Measurements from ENCODE around the gene ZNF273. TPM values are rescaled to one million over a fixed set of nuclear protein-coding genes. Genes with fewer than 3 reads are reported as not detected.
A peak's percentile ranks its signal among the peaks of the same experiment; 100 is the strongest.

Gene ZNF273
- total and polyA plus RNA-seq, 2 donors: 4.6 to 22.5 TPM

DNA sequence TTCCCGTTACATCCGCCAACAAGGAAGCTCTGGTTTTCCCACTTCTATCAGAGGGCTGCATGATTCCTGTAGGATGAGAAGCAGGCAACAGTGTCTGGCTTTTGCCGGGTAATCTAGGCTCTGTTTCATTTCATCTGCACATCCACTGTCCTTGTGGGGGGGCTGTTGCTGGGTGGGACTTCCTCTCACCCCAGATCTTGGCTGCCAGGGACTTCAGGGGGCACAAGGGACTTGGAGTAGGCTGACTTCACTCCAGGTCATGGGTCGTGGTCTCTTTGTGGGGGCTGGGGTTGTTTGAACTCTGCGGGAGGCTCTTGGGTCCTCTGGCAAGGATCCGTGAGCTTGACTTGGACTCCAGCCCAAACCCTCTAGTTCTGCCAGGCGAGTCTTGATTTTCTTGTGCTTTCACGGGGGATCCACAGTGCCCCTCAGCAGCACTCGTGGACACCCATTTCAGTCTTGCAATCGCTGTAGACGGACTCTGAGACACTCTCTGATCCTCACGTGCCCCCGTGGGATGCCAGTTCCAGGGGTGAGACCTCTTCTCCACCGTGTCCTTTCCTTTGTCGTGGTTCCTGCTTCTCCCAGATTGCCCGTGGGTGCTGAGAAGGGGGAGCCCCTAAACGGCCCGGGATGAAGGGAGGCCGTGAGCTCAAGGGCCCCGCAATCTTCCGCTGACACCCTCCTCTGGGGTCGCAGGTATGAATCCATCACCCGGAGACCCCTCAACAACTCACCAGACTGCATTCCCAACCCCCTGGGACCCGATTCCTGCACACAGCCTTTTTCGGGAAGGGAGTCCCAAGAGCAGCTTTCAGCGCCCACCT is 21.4 kb upstream of the ZNF273 start:
- peak overlapping the region; percentile 43 for H3K4me3 ChIP-seq (ENCODE audit: low read depth, low read length)
- 75% methylated on average over 26 of the region's 26 CpGs for WGBS
- no peak overlapping the region for H3K27ac ChIP-seq (ENCODE audit: low read depth)

DNA sequence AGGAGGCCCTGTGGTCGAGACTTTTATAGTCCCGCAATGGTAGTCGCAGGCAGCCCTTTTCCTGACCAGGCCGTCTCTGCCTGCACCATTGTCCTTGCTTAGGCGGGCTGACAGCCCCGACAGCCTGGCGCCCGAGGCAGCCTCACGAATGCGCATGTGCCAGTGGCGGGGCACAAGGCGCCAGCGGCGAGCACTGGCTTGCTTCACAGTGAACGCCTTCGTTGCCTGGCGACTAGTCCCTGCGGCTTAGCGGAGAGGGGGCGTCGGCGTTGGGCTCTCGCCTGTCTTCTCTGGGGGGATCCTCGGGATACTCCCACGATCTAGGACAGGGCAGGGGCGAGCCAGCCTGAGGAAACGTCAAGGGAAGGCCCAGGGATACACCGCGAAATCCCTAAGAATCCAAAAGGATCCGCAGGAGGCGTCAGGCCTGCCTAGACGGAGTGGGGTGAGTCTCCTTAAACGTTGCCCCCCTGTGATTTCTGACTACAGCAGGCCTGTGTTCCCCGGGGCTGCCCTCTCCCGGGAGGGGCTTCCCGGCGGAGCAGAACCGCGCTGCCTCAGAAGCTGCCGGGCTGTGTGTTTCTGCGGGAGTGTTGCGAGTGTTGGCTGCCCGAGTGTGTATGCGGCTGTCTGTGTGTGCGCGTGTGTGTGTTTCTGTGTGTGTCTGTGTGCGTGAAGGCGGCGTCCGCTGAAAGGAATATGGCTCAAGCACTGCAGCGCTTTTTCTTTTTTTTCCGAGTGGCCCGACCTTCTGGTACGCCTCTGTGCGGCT is 20.5 kb upstream of the ZNF273 start:
- no peak for DNase-seq (ENCODE audit: extremely low spot score)
- WGBS: 11% methylated on average over 55 of the region's 55 CpGs
- H3K27ac ChIP-seq (ENCODE audit: low read depth): no peak overlapping the region
- no peaks in the 10 kb centered on the region for H3K4me1 ChIP-seq (ENCODE audit: insufficient read depth)
- no peaks in the 10 kb centered on the region for H3K36me3 ChIP-seq (ENCODE audit: insufficient read depth)
- H3K4me3 ChIP-seq (ENCODE audit: low read depth, low read length): peak overlapping the region; percentile 43

More for the DNA sequence above, 21.4 kb upstream of the ZNF273 start:
- no peak for DNase-seq (ENCODE audit: extremely low spot score)
- Histone ChIP-seq H3K36me3 (ENCODE audit: insufficient read depth) (no peaks in the 10 kb centered on the region), H3K4me1 (ENCODE audit: insufficient read depth) (no peaks in the 10 kb centered on the region)

DNA sequence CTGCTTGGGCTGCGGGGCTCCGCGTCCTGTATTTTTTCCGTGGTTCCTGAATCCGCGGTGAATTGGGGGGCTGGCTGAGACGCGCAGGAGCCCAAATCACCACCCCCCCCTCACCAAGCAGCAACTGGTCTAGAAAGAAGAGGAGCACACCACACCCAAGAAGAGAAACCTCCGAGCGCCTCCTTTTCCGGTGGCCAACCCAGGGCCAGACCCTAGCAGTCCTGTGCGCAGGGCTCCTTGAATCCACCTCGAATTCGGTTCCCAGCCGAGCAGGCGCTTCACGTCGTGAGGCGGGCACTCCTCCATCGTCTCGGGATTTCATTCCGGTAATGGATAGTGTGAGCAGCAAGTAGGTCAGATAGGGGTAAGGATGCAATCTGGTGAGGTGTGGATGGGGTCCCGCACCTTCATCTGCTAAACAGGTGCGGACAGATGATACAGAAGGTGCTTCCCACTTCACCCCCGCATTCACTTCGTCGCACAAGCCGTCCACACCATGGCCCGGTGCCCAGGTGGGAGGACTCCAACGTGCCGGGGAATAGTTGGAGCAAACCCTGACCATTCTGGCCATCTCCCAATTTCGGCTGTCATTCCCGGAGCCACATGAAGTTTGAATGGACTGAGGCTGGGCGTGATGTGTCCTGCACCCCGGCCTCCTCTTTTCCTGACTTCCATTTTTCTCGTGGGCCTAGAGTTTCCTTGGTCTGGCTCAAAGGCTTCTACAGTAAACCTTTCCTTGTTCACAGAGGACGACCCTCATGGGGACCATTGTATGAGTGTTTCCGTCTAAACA is 19.8 kb upstream of the ZNF273 start:
- Histone ChIP-seq H3K4me1 (ENCODE audit: insufficient read depth) (no peaks in the 10 kb centered on the region), H3K36me3 (ENCODE audit: insufficient read depth) (no peaks in the 10 kb centered on the region), H3K4me3 (ENCODE audit: low read depth, low read length) (peak overlapping the region; percentile 43), H3K27ac (ENCODE audit: low read depth) (no peak overlapping the region)
- DNase-seq (ENCODE audit: extremely low spot score): no peak
- 63% methylated on average over 38 of the region's 38 CpGs for WGBS

DNA sequence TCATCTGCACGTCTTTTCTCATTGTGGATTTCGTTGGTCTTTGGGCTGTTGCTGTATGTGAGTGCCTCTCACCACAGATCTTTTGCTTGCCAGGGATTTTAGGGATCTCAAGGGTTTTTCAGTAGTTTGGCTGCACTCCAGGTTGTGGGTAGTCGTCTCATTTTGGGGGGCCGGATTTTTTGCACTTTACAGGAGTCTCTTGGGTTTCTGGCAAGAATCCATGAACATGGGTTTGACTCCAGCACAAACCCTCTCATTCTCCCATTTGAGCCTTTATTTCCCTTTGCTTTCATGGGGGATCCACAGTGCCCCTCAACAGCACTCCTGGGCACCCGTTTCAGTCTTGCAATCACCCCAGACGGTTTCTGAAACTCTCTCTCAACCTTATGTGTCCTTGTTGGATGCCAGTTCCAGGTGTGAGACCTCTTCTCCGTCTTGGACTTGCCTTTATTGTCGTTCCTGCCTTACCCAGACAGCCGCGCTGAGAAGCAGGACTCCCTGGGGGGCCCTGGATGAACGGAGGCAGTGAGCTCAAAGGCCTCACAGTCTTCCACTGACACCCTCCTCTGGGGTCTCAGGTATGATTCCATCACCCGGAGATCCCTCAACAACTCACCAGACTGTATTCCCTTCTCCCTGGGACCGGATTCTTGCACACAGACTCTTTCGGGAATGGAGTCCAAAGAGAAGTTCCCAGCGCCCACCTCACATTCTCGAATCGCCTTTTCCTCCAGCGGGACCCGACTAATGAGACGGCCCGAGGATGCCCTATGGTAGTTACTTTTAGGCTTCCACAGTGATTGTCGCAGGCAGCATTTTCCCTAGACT is 18.8 kb upstream of the ZNF273 start:
- 92% methylated on average over 22 of the region's 22 CpGs for WGBS
- no peak for DNase-seq (ENCODE audit: extremely low spot score)
- Histone ChIP-seq H3K36me3 (ENCODE audit: insufficient read depth) (no peaks in the 10 kb centered on the region), H3K27ac (ENCODE audit: low read depth) (no peak overlapping the region), H3K4me3 (ENCODE audit: low read depth, low read length) (no peak overlapping the region), H3K4me1 (ENCODE audit: insufficient read depth) (no peaks in the 10 kb centered on the region)

DNA sequence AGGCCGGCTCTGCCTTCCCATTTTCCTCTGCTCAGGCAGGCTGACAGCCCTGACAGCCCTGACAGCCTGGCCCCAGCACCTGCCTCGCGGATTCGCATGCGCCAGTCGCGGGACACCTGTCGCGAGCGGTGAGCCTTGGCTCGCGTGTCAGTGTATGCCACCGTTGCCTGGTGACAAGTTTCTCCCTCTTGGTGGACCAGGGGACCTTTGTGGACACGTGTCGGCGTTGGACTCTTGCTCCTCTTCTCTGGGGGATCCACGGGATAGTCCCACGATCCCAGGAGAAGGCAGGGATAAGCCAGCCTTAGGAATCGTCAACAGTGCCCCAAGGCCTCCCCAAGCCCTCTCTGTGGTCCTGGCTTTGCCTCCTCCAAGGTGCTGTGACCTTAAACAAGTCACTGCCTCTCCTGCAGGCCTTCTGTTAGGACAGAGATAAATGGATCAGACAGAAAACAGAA is 18.1 kb upstream of the ZNF273 start:
- no peak overlapping the region for H3K27ac ChIP-seq (ENCODE audit: low read depth)
- 91% methylated on average over 19 of the region's 19 CpGs for WGBS
- no peak overlapping the region for H3K4me3 ChIP-seq (ENCODE audit: low read depth, low read length)
- no peaks in the 10 kb centered on the region for H3K36me3 ChIP-seq (ENCODE audit: insufficient read depth)
- H3K4me1 ChIP-seq (ENCODE audit: insufficient read depth): no peaks in the 10 kb centered on the region
- no peak for DNase-seq (ENCODE audit: extremely low spot score)

DNA sequence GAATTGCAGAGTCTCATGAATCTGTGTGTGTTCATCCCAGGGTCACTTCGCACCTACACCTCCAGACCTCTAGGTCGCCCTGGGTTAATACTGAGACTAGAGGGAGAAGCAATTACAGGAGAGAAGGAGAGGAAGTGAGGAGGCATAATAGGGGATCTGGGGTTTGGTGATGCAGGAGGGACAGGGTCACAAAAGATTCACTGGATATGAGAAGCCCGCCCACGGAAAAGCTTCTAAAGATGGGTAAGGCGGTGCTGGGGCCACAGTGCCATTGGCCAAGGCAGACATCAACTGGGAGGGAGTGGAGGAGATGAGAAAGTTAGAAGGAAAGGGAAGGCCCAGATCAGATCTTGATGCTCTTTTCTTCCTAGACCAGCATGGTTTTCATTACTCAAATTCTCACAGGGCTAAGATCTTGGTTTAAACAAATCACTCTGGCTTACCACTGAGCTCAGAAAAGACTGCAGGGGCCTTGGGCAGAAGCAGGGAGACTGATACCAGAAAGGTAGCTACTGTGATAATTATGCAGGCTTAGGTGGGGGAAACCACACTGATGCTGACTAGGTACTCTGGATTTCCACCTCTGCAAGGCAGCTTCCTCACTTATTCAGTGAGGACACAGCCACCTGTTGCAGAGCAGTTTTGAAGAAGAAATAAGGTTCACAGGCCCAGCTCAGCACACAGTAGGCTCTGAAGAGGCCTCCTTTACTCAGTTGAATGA is 17.4 kb upstream of the ZNF273 start:
- no peak for DNase-seq (ENCODE audit: extremely low spot score)
- no peaks in the 10 kb centered on the region for H3K4me1 ChIP-seq (ENCODE audit: insufficient read depth)
- no peak overlapping the region for H3K27ac ChIP-seq (ENCODE audit: low read depth)
- WGBS: 96% methylated on average over 5 of the region's 5 CpGs
- no peak overlapping the region for H3K4me3 ChIP-seq (ENCODE audit: low read depth, low read length)
- no peaks in the 10 kb centered on the region for H3K36me3 ChIP-seq (ENCODE audit: insufficient read depth)

DNA sequence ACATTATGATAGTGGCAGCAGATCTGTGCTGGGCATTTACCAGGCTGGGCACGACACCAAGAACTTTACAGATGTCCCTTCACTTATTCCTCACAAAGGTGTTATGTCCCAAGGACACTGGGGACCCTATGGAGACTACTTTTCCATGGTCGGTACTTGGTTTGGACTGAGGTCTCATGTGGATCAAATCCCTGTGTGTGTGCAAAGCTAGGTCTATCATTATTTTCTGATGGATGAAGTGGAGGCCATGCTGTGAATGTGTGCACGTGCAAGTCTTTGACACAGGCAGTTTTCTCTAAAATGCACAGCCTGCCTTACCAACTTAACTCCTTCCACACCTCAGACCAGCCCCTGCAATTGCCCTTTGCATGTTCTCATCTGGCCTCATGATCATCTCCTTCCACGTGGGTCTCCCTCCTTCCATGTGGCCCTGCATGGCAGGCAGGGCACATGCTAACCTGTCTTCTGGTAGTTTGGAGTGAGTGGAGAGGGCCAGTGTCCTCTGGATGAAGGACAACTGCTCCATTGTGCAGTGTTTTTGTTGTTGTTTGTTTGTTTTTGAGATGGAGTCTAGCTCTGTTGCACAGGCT is 16.0 kb upstream of the ZNF273 start:
- DNase-seq (ENCODE audit: extremely low spot score): no peak
- 84% methylated on average over 4 of the region's 4 CpGs for WGBS
- H3K4me1 ChIP-seq (ENCODE audit: insufficient read depth): no peaks in the 10 kb centered on the region
- H3K4me3 ChIP-seq (ENCODE audit: low read depth, low read length): no peak overlapping the region
- H3K36me3 ChIP-seq (ENCODE audit: insufficient read depth): no peaks in the 10 kb centered on the region
- H3K27ac ChIP-seq (ENCODE audit: low read depth): no peak overlapping the region

DNA sequence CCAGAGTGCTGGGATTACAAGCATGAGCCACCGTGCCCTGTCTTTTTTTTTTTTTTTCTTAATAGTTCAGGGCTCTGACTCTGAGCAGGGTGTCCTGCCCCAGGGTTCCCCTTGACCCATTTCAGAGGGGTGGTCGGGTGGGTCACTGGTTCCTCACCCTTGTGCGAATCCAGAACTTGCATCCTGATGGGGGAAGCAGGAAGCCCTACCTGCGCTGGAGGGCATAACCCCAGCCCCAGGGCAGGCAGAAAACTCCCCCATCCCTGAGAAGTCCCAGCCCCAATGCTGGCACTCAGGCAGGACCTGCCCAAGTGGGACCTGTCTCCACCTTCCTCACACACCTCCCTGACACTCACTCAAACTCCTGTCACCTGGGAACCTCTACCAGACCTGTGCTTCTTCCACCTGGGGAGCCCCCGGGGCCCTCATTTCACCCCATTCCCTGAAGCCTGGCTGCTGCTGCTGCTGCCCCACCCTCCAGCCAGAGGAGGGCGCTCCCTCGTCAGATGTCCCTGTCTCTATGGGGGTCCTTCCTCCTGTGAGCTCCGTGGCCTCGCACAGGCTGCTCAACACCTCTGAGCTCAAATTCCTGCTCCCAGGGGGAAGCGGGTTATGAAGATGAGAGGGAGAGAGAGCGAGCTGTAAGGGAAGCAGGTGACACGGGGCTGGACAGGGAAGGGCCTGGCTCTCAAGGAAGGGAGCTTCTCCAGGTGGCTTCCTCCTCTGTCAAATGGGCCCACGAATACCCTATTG is 15.1 kb upstream of the ZNF273 start:
- Histone ChIP-seq H3K27ac (ENCODE audit: low read depth) (no peak overlapping the region), H3K4me1 (ENCODE audit: insufficient read depth) (no peaks in the 10 kb centered on the region), H3K4me3 (ENCODE audit: low read depth, low read length) (peak overlapping the region; percentile 41), H3K36me3 (ENCODE audit: insufficient read depth) (no peaks in the 10 kb centered on the region)
- no peak for DNase-seq (ENCODE audit: extremely low spot score)
- WGBS: 31% methylated on average over 13 of the region's 13 CpGs

DNA sequence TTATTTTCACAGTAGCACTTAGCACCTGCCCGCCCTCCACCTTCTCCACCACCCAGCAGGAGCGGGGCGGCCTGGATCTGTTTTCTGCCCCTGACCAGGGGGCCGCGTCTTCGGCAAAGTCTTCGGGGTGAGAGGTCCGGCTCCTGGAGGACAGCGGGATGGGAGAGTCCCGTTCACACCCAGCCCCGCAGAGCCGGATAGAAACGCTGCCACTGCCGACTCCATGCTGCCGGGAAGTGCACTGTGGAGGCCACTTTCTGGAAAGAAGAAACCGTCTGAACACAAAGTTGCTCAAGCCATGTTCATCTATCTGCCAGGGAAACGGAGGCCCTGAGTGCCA is 14.5 kb upstream of the ZNF273 start:
- WGBS: 15% methylated on average over 17 of the region's 17 CpGs
- Histone ChIP-seq H3K27ac (ENCODE audit: low read depth) (no peak overlapping the region), H3K4me1 (ENCODE audit: insufficient read depth) (no peaks in the 10 kb centered on the region), H3K4me3 (ENCODE audit: low read depth, low read length) (peak overlapping the region; percentile 41), H3K36me3 (ENCODE audit: insufficient read depth) (no peaks in the 10 kb centered on the region)
- DNase-seq (ENCODE audit: extremely low spot score): no peak

DNA sequence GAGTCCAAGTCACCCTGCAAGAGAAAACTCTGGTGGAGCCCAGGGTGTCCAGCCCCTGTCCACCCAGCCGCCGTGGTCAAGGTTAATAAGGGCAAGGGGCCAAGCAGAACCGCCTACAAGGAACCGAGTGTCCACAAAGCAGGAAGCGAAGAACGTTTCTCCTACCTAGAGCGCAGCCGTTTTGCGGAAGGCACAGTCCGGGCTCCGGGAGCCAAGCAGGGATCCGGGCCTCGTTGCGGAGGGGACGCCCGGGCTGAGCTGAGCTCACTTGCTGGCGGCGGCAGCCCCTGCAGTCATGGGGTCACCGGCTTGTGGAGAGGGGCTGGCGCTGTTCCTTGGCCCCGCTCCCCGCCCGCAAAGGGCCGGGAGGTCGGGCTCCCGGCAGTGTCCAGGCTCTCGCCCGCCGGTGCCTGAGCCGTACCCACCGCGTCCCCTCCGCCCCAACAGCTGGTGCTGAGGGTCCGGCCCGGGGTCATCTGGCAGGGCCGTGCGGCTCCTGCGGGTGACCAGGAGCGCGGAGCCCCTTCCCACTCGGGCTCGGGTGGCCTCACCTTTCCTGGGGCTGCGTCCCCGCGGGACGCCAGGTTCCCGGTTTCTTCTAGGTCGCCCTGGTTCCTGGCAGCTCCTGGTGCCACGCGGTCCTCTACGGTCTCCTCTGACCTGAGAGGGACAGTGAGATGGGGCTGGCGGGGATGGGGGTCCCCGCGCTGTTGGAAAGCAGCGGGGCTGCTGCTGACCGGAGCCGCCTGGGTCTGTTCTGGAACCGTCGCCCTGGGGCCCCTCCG is 14.0 kb upstream of the ZNF273 start:
- 12% methylated on average over 60 of the region's 60 CpGs for WGBS
- Histone ChIP-seq H3K4me1 (ENCODE audit: insufficient read depth) (no peaks in the 10 kb centered on the region), H3K4me3 (ENCODE audit: low read depth, low read length) (peak overlapping the region; percentile 41), H3K27ac (ENCODE audit: low read depth) (no peak overlapping the region), H3K36me3 (ENCODE audit: insufficient read depth) (no peaks in the 10 kb centered on the region)
- DNase-seq (ENCODE audit: extremely low spot score): no peak

DNA sequence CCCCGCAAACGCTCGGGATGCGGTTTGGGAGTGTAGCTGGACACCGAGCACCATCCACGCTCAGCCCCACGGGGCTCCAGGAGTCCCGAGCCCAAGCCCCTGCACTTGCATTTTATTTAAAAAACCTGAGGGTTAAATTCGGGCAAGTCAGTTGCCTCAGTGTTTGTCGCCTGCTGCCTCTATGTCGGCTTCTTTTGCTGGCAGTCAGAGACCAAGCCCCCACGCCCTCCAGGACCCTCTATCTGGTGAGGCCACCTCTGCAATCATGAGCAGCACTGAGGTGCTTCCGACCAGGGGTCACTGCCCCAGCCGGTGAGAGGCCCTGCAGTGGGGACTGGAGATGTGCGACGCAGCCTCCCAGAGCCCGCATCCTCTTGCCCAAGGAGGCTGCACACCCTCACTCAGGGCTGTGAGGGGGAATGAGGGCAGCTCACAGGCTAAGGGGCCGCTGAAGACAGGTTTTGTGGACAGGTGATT is 13.3 kb upstream of the ZNF273 start:
- DNase-seq (ENCODE audit: extremely low spot score): no peak
- Histone ChIP-seq H3K4me1 (ENCODE audit: insufficient read depth) (no peaks in the 10 kb centered on the region), H3K36me3 (ENCODE audit: insufficient read depth) (no peaks in the 10 kb centered on the region), H3K4me3 (ENCODE audit: low read depth, low read length) (peak overlapping the region; percentile 41), H3K27ac (ENCODE audit: low read depth) (no peak overlapping the region)
- WGBS: 45% methylated on average over 18 of the region's 18 CpGs
